Dendritic cell treated with granulocyte-macrophage colony-stimulating factor and Interleukin-4, amounts not matched to agents 40 ng/mL and 50 ng/mL, for 4 days (primary cell): ENCODE data around the gene FLVCR1.
"Not testable (repeated sequence)": the region's sequence is repeated elsewhere in the genome, so short reads cannot be mapped to it uniquely, and the experiment has no call there.

Experiments
- H3K27ac Mint-ChIP-seq: one replicate; pipeline ENCODE4 v1.8.0; 2022; ENCODE audit warnings: mild to moderate bottlenecking, mixed read lengths
- H3K27me3 Mint-ChIP-seq: one replicate; pipeline ENCODE4 v1.8.0; 2022; ENCODE audit warnings: mild to moderate bottlenecking, mixed read lengths
- H3K36me3 Mint-ChIP-seq: one replicate; pipeline ENCODE4 v1.8.0; 2022; ENCODE audit warnings: low read depth, mixed read lengths
- H3K4me1 Mint-ChIP-seq: one replicate; pipeline ENCODE4 v1.8.0; 2022; ENCODE audit warnings: low read depth, mixed read lengths
- H3K4me3 Mint-ChIP-seq: one replicate; pipeline ENCODE4 v1.8.0; 2022; ENCODE audit warnings: mild to moderate bottlenecking, moderate library complexity, mixed read lengths
- H3K9me3 Mint-ChIP-seq: one replicate; pipeline ENCODE4 v1.8.0; 2022; ENCODE audit warnings: mixed read lengths
- intact Hi-C: fragments of 100-400 bp; cut with micrococcal nuclease; formaldehyde crosslinking; loops from one replicate; pipeline ENCODE4 v1.15.0; 2022

FLVCR1 gene

DNA sequence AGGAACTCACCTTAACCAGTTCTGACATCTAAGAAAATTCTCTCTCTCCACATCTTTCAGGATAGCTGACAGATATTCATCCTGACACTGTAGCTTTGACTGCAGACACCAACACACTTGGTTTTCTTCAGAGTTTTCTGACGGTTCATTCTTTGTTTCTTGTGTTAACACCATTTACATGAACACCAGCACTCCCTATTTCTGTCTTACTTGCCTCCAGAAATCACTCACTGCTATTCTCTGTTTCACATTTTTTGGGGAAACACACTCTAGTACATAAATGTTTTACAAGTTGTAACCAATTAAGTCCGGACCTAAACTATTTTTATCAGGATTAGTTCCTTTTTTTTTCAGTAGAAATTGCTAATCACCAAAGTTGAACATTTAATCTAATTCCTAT lies 15.4 kb downstream of the FLVCR1 start:
- no peaks in the 10 kb centered on the region for H3K27me3 Mint-ChIP-seq
- no peak overlapping the region for H3K27ac Mint-ChIP-seq
- H3K9me3 Mint-ChIP-seq: no peaks in the 10 kb centered on the region
- intact Hi-C loops: no loop called here
- H3K36me3 Mint-ChIP-seq: peaks cover 63% of the 10 kb centered on the region
- H3K4me1 Mint-ChIP-seq: no peaks in the 10 kb centered on the region
- H3K4me3 Mint-ChIP-seq: no peak overlapping the region

DNA sequence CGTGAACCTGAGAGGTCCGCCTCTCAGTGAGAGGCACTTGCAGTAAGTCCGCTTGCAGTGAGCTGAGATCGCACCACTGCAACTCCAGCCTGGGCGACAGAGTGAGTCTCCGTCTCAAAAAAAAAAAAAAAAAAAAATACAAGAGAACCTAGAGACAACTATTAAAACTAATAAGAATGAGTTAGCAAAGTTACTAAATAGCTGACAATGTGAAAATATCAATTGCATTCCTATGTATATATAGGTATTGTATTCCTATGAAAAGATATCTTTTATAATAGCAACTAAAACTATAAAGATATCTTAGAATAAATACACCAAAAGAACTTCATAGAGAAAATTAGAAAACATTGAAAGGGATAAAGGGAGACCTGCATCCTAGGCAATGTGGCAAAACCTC lies 20.3 kb downstream of the FLVCR1 start:
- H3K4me1 Mint-ChIP-seq: no peaks in the 10 kb centered on the region
- no peak overlapping the region for H3K27ac Mint-ChIP-seq
- H3K9me3 Mint-ChIP-seq: no peaks in the 10 kb centered on the region
- no peak overlapping the region for H3K4me3 Mint-ChIP-seq
- no peaks in the 10 kb centered on the region for H3K27me3 Mint-ChIP-seq
- intact Hi-C loops: no loop called here
- H3K36me3 Mint-ChIP-seq: peaks cover 55% of the 10 kb centered on the region

DNA sequence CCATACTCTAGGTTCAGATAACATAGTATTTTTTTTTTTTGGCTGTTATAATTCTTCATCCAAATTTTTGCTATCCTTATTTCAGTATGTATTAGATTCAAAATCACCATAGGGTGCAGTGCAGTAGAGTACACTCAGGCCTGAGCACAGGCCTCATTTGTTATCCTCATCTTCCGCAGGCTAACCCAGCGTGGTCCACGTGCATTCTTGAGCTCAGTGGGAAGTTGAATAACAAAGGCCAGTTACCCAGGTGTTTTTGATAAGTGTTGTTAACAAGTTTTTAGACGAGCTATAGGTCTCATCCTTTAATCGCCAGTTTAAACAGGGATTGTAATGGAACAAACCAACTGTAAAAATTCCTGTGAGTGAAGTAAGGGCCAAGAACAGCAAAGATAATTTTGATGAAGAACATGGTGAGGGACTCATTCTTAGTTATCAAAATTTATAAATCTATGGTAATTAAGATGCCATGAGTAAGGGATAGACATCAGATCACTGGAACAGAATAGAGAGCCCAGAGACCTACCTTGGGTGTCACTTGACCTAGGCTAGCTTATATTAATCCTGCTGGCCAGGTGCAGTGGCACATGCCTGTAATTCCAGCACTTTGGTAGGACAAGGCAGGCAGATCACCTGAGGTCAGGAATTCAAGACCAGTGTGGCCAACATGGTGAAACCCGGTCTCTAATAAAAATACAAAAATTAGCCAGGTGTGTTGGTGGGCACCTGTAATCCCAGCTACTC lies 22.0 kb downstream of the FLVCR1 start:
- Mint-ChIP-seq H3K27me3 (no peaks in the 10 kb centered on the region), H3K36me3 (peaks cover 52% of the 10 kb centered on the region), H3K9me3 (no peaks in the 10 kb centered on the region), H3K4me1 (no peaks in the 10 kb centered on the region), H3K27ac (no peak overlapping the region), H3K4me3 (no peak overlapping the region)
- intact Hi-C loops: no loop called here

DNA sequence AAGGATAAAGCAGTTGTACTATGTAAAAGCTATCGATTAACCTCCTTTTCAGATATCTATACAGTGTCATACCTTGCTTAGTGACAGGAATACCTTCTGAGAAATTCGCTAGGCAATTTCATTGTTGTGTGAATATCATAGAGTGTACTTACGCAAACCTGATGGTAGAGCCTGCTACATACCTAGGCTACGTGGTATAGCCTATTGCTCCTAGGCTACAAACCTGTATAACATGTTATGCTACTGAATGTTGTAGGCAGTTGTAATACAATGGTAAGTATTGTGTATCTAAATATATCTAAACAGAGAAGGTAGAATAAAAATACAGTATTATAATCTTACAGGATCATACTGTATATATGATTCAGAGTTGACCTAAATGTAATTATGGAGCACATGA lies 26.5 kb downstream of the FLVCR1 start:
- Mint-ChIP-seq H3K36me3 (peaks cover 58% of the 10 kb centered on the region), H3K27ac (no peak overlapping the region), H3K9me3 (no peaks in the 10 kb centered on the region), H3K4me1 (no peaks in the 10 kb centered on the region), H3K4me3 (no peak overlapping the region), H3K27me3 (no peaks in the 10 kb centered on the region)
- intact Hi-C loops: no loop called here

DNA sequence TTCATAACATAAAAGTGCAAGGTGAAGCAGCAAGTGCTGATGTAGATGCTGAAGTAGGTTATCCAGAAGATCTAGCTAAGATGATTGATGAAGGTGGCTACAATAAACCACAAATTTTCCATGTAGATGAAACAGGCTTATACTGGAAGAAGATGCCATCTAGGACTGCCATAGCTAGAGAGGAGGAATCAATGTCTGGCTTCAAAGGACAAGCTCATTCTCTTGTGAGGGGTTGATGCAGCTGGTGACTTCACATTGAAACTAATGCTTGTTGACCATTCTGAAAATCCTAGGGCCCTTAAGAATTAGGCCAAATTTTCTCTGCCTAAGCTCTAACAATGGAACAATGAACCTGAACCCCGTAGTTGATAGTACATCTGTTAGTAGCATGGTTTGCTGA lies 34.0 kb downstream of the FLVCR1 start:
- H3K4me3 Mint-ChIP-seq: no peak overlapping the region
- intact Hi-C loops: no loop called here
- H3K27me3 Mint-ChIP-seq: no peaks in the 10 kb centered on the region
- peaks cover 83% of the 10 kb centered on the region for H3K36me3 Mint-ChIP-seq
- H3K9me3 Mint-ChIP-seq: no peaks in the 10 kb centered on the region
- no peak overlapping the region for H3K27ac Mint-ChIP-seq
- H3K4me1 Mint-ChIP-seq: no peaks in the 10 kb centered on the region

DNA sequence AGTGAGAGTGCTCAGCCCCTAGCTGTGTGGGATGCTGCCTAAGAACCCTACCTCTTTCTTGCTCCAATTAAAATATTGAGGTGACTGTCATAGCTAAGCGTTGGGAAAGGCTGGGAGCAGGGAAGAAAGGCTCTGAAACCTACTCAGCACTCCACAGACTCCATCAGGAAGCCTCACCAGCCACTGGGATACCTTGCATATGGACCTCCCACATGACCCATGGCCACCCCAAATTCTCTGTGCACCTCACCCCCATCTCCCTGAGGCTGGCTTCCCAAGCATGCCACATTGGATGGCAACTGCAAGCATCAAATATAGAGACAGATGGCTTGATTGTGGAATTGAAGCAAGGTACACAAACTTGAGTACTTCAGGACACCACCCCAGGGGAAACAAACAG lies 41.8 kb downstream of the FLVCR1 start:
- Mint-ChIP-seq H3K27me3 (no peaks in the 10 kb centered on the region), H3K9me3 (peaks cover 25% of the 10 kb centered on the region), H3K4me1 (no peaks in the 10 kb centered on the region), H3K4me3 (no peak overlapping the region), H3K36me3 (peaks cover 44% of the 10 kb centered on the region), H3K27ac (no peak overlapping the region)
- intact Hi-C loops: no loop called here

DNA sequence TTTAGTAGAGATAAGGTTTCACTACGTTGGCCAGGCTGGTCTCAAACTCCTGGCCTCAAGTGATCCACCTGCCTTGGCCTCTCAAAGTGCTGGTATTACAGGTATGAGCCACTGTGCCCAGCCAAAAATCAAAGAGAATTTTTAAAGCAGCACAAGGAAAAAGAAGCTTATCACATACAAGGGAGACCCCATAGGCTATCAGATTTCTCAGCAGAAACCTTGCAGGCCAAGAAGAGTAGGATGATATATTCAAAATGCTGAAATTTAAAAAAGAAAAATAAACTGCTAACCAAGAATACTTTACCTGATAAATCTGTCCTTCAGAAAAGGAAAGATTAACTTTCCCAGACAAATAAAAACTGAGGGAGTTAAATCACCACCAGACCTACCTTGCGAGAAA lies 43.2 kb downstream of the FLVCR1 start:
- peaks cover 25% of the 10 kb centered on the region for H3K9me3 Mint-ChIP-seq
- no peaks in the 10 kb centered on the region for H3K4me1 Mint-ChIP-seq
- H3K27me3 Mint-ChIP-seq: no peaks in the 10 kb centered on the region
- no peak overlapping the region for H3K27ac Mint-ChIP-seq
- intact Hi-C loops: no loop called here
- H3K36me3 Mint-ChIP-seq: peaks cover 29% of the 10 kb centered on the region
- no peak overlapping the region for H3K4me3 Mint-ChIP-seq

DNA sequence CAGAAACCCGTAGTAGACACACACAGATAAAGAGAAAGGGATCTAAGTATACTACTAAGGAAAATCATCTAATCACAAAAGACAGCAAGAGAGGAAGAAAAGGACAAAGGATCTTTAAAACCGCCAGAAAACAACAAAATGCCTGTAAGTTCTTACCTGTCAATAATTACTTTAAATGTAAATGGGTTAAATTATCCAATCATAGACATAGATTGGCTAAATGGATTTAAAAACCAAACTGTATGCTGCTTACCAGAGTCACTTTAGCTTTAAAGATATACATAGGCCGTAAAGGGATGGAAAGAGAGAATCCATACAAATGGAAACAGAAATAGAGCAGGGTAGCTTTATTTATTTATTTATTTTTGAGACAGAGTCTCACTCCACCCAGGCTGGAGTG lies 44.0 kb downstream of the FLVCR1 start:
- peaks cover 26% of the 10 kb centered on the region for H3K36me3 Mint-ChIP-seq
- H3K27me3 Mint-ChIP-seq: no peaks in the 10 kb centered on the region
- intact Hi-C loops: no loop called here
- H3K27ac Mint-ChIP-seq: no peak overlapping the region
- no peak overlapping the region for H3K4me3 Mint-ChIP-seq
- H3K9me3 Mint-ChIP-seq: peaks cover 25% of the 10 kb centered on the region
- H3K4me1 Mint-ChIP-seq: no peaks in the 10 kb centered on the region

DNA sequence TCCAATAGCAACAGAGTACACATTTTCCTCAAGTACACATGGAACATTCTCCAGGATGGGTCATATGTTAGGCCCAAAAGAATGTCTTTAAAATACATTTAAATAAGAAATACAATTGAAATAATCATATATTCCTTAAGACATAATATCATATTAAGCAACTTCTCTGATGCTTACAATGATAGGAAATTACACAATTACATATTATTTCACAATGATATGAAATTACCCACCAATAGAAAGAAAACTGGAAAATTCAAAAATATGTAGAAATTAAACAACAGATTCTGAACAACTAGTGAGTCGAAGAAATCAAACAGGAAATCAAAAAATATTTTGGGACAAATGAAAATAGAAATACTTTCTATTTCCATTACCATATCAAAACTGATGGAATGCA lies 45.6 kb downstream of the FLVCR1 start:
- intact Hi-C loops: no loop called here
- Mint-ChIP-seq H3K4me3 (no peak overlapping the region), H3K9me3 (peaks cover 25% of the 10 kb centered on the region), H3K27ac (no peak overlapping the region), H3K27me3 (no peaks in the 10 kb centered on the region), H3K36me3 (peaks cover 16% of the 10 kb centered on the region), H3K4me1 (no peaks in the 10 kb centered on the region)

DNA sequence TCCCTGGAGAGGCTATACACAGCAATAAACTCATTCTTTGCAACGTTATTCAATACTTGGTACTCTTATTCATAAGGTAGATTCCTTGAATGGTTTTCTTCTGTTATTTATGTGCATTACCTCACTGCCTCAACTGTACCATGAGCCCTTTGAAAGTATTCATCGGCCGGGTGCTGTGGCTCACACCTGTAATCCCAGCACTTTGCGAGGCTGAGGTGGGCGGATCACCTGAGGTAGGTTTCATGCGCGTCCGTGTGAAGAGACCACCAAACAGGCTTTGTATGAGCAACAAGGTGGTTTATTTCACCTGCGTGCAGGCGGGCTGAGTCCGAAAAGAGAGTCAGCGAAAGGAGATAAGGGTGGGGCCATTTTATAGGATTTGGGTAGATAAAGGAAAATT lies 50.0 kb downstream of the FLVCR1 start:
- H3K27ac Mint-ChIP-seq: not testable (repeated sequence)

DNA sequence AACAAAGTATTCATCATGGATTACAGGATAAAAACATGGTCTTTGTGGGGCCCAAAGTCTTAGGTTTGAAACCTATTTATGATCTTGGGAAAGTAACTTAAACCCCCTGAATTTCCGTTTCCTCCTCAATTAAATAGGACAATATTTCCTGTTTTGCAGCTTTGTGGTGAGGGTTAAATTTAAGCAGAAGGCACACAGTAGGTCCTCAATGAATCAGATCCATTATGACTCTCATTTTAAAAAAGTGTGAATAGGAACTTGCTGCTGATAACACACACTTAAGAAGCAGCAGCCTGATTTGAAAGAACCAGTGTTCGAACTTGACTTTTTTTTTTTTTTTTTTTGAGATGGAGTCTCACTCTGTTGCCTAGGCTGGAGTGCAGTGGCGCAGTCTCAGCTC lies 50.9 kb downstream of the FLVCR1 start:
- intact Hi-C loops: no loop called here
- no peak overlapping the region for H3K27ac Mint-ChIP-seq

More for the DNA sequence above, 50.0 kb downstream of the FLVCR1 start:
- H3K36me3 Mint-ChIP-seq, intact Hi-C loops, H3K9me3 Mint-ChIP-seq, H3K4me1 Mint-ChIP-seq, H3K4me3 Mint-ChIP-seq, H3K27me3 Mint-ChIP-seq: not testable (repeated sequence)

DNA sequence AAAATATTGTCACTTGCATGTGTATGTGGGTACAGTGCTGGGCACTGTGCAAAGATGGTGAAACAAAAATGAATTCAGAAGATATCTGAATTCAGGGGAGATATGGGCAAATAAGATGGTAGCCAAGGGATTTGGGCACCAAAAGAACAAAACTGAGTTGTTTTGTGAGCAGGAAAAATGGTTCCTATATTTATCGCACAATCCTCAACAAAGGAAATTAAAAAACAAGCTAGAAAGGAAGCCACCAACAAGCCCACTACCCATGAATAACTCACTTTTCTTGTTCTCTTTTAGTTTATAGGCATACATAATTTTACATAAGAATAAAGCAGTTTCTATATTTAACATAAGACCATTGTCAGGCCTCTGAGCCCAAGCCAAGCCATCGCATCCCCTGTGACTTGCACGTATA lies 51.6 kb downstream of the FLVCR1 start:
- Mint-ChIP-seq H3K27ac (no peak overlapping the region), H3K36me3 (no peaks in the 10 kb centered on the region), H3K4me1 (no peaks in the 10 kb centered on the region), H3K27me3 (peaks cover 5% of the 10 kb centered on the region), H3K9me3 (no peaks in the 10 kb centered on the region), H3K4me3 (no peak overlapping the region)
- intact Hi-C loops: no loop called here

More for the DNA sequence above, 50.9 kb downstream of the FLVCR1 start:
- Mint-ChIP-seq H3K4me3 (no peak overlapping the region), H3K36me3 (no peaks in the 10 kb centered on the region), H3K4me1 (no peaks in the 10 kb centered on the region), H3K27me3 (peaks cover 2% of the 10 kb centered on the region), H3K9me3 (no peaks in the 10 kb centered on the region)

DNA sequence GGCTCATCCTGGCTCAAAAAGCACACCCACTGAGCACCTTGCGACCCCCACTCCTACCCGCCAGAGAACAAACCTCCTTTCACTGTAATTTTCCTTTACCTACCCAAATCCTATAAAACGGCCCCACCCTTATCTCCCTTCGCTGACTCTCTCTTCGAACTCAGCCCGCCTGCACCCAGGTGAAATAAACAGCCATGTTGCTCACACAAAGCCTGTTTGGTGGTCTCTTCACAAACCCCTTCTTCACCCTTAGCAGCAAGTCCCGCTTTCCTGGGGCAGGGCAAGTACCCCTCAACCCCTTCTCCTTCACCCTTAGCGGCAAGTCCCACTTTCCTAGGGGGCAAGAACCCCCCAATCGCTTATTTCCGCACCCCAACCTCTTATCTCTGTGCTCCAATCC lies 52.1 kb downstream of the FLVCR1 start:
- H3K9me3 Mint-ChIP-seq, H3K36me3 Mint-ChIP-seq, intact Hi-C loops, H3K27ac Mint-ChIP-seq, H3K4me3 Mint-ChIP-seq, H3K27me3 Mint-ChIP-seq, H3K4me1 Mint-ChIP-seq: not testable (repeated sequence)

DNA sequence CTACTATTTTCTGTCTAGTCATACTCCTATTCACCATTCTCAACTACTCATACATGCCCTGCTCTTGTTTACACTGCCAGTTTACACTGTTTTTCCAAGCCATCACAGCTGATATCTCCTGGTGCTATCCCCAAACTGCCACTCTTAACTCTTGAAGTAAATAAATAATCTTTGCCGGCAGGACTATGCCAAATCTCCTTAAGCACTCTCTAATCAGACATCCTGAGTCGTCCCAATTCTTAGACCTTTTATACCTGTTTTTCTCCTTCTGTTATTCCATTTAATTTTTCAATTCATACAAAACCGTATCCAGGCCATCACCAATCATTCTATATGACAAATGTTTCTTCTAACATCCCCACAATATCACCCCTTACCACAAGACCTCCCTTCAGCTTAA lies 55.6 kb downstream of the FLVCR1 start:
- peaks cover 17% of the 10 kb centered on the region for H3K4me1 Mint-ChIP-seq
- H3K4me3 Mint-ChIP-seq, H3K27ac Mint-ChIP-seq, H3K9me3 Mint-ChIP-seq, H3K36me3 Mint-ChIP-seq, intact Hi-C loops: not testable (repeated sequence)
- peaks cover 34% of the 10 kb centered on the region for H3K27me3 Mint-ChIP-seq

DNA sequence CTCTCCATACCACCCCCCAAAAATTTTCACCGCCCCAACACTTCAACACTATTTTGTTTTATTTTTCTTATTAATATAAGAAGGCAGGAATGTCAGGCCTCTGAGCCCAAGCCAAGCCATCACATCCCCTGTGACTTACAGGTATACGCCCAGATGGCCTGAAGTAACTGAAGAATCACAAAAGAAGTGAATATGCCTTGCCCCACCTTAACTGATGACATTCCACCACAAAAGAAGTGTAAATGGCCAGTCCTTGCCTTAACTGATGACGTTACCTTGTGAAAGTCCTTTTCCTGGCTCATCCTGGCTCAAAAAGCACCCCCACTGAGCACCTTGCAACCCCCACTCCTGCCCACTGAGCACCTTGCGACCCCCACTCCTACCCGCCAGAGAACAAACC lies 56.0 kb downstream of the FLVCR1 start:
- H3K27ac Mint-ChIP-seq, intact Hi-C loops, H3K4me3 Mint-ChIP-seq, H3K36me3 Mint-ChIP-seq, H3K9me3 Mint-ChIP-seq: not testable (repeated sequence)
- Mint-ChIP-seq H3K27me3 (peaks cover 36% of the 10 kb centered on the region), H3K4me1 (peaks cover 17% of the 10 kb centered on the region)
